Psoas muscle (tissue), 8 donors: ENCODE data around the gene STAT2. TPM values are rescaled to one million over a fixed set of nuclear protein-coding genes. Genes with fewer than 3 reads are reported as not detected.
"Not testable (repeated sequence)": the region's sequence is repeated elsewhere in the genome, so short reads cannot be mapped to it uniquely, and the experiment has no call there.

Source experiments
- ATAC-seq, 4 donors: fragments of 200-7000 bp; cut with Tn5 transposase; one replicate each; pipeline ENCODE4 v1.9.1; 2020; ENCODE audit warnings: moderate library complexity in 3 of 4, mild to moderate bottlenecking in 2 of 4
- DNase-seq, 2 donors: peaks; one replicate each; pipeline ENCODE4 v3.0.0-alpha.2; 2020
- H3K27ac ChIP-seq: fragments of 200-600 bp; one replicate; pipeline ENCODE4 v1.8.0; 2022
- H3K27me3 ChIP-seq, 3 donors: fragments of 200-600 bp in 1 of 3; one replicate each; pipeline versions ENCODE4 v1.6.1 to v1.8.0; 2013 to 2022; ENCODE audit warnings: low read length in 2 of 3, mild to moderate bottlenecking in 2 of 3, moderate library complexity in 1 of 3; ENCODE audit not compliant: insufficient read depth in 3 of 3
- H3K36me3 ChIP-seq, 2 donors: fragments of 200-600 bp in 1 of 2; one replicate each; pipeline versions ENCODE4 v1.6.1 to v1.8.0; 2013 to 2022; ENCODE audit warnings: low read depth in 1 of 2, mild to moderate bottlenecking in 1 of 2, moderate library complexity in 1 of 2; ENCODE audit not compliant: insufficient read depth in 1 of 2
- H3K4me1 ChIP-seq: fragments of 200-600 bp; one replicate; pipeline ENCODE4 v1.8.0; 2022
- H3K4me3 ChIP-seq: fragments of 200-600 bp; one replicate; pipeline ENCODE4 v1.8.0; 2022; ENCODE audit warnings: mild to moderate bottlenecking
- H3K9me3 ChIP-seq: fragments of 200-600 bp; one replicate; pipeline ENCODE4 v1.8.0; 2022
- WGBS, 3 donors: extraction: QIAGEN DNeasy Blood & Tissue Kit; methylation state at CpG; one replicate each; pipeline versions ENCODE4 v1.1.6 to v1.1.7; 2013; 5-methylcytosine and 5-hydroxymethylcytosine counted together
- intact Hi-C, 2 donors: fragments of 100-400 bp; cut with DNase I; formaldehyde crosslinking; loops; one replicate each; pipeline versions ENCODE4 v1.11.0 to v1.14.2; 2022
- polyA plus RNA-seq, 3 donors: library from polyadenylated mRNA; stranded (reverse); fragments of 200-250 nt; gene quantifications; one replicate each; pipeline ENCODE4 v1.2.3, GENCODE V29; 2013
- total RNA-seq, 4 donors: library from RNA; stranded (reverse); fragmentation: NEBNext Ultra II Directional in 2 of 4; extraction: Animal tissue kit (Norgen Biotek cat#: 25700) in 2 of 4; gene quantifications; one replicate each; pipeline versions ENCODE4 v1.2.1 to v1.2.4, GENCODE V29; 2021 to 2023
- TF ChIP-seq, protein P1 (sequence below): fragments of 200-600 bp; IDR thresholded peaks from one replicate; pipeline ENCODE4 v1.8.0; 2022; ENCODE audit warnings: antibody characterized with exemption
- donor health status: healthy with polysubstance abuse.
- donor health status: DM: no; HTN: no; CAD: no; lungs with moderate emphysema.
- donor health status: Bipolar disorder and iron deficiency.
- donor health status: healthy.
- donor health status: DM: yes; HTN: yes; CAD: no.
- donor health status: DM: no; HTN: no; CAD: no.
- donor health status: DM: no; HTN: no; CAD: no.
- donor health status: DM: yes; HTN: yes; CAD: no.

The STAT2 gene
- total and polyA plus RNA-seq, 7 donors, result 15.0 to 34.6 (median 30.3) TPM

DNA sequence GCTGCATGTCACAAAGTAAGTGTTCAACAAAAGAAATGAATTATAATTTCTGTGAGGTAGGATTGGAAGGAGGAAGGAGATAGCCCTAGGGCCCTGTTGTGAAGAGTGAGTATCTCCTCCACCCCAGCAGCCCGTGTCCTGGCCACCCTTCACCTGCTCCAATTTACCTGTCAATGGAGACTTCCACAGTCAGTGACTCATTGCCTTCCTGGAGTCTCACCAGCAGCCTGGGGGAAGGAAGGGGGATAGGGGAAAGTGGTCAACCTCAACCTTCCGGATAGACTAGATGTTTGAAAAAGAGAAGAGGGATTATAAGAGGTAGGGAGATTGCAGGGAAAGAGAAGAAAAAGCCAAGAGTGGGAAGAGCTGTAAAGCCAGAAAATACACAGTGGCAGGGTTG is 9.2 kb downstream of the STAT2 start:
- DNase-seq, result no peak
- Histone ChIP-seq H3K27me3 (no peaks in the 10 kb centered on the region), H3K9me3 (no peaks in the 10 kb centered on the region), H3K4me1 (no peaks in the 10 kb centered on the region), H3K36me3 (peaks cover 15 to 99% of the 10 kb centered on the region in 2 donors), H3K4me3 (no peak overlapping the region), H3K27ac (no peak overlapping the region)
- TF ChIP-seq, protein P1, sequence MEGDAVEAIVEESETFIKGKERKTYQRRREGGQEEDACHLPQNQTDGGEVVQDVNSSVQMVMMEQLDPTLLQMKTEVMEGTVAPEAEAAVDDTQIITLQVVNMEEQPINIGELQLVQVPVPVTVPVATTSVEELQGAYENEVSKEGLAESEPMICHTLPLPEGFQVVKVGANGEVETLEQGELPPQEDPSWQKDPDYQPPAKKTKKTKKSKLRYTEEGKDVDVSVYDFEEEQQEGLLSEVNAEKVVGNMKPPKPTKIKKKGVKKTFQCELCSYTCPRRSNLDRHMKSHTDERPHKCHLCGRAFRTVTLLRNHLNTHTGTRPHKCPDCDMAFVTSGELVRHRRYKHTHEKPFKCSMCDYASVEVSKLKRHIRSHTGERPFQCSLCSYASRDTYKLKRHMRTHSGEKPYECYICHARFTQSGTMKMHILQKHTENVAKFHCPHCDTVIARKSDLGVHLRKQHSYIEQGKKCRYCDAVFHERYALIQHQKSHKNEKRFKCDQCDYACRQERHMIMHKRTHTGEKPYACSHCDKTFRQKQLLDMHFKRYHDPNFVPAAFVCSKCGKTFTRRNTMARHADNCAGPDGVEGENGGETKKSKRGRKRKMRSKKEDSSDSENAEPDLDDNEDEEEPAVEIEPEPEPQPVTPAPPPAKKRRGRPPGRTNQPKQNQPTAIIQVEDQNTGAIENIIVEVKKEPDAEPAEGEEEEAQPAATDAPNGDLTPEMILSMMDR, result no peak
- ATAC-seq, result no peak
- intact Hi-C loops, result no loop called here
- WGBS, 3 donors, result 89 to 100% (median 93%) methylated on average over 2 of the region's 2 CpGs

DNA sequence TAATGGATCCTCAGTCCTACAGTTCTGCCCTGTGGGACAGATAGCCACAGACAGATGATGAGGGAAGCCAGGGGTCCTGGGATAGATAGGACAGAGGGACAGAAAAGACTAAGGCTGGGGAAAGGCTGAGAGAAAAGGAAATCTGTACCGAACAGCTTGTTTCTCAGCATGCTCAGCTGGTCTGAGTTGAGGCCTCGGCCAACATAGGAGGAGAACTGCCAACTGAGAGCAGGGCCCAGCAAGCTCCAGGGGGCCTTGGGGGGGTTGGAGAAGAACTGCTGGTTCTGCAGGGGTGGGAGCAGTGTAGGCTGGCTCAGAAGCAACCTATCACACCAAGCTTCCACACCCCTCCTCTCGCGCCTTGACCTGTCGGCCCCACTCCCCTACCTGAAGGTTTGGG is 11.1 kb downstream of the STAT2 start:
- 90 to 92% (median 90%) methylated on average over 5 of the region's 5 CpGs for WGBS, 3 donors

DNA sequence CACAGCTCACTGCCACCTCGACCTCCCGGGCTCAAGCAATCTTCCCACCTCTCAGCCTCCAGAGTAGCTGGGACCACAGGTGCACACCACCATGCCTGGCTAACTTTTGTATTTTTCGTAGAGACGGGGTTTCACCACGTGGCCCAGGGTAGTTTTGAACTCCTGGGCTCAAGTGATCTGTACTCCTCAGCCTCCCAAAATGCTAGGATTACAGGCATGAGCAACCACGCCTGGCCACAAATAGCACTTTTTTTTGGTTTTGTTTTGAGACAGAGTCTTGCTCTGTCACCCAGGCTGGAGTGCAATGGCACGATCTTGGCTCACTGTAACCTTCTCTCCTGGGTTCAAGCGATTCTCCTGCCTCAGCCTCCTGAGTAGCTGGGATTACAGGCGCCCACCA is 12.7 kb downstream of the STAT2 start:
- ATAC-seq, H3K4me3 ChIP-seq, H3K4me1 ChIP-seq, H3K27ac ChIP-seq, intact Hi-C loops, H3K27me3 ChIP-seq, DNase-seq, H3K9me3 ChIP-seq: not testable (repeated sequence)
- WGBS, 3 donors, result 88 to 92% (median 88%) methylated on average over 9 of the region's 9 CpGs
- peaks cover 18 to 99% of the 10 kb centered on the region in 2 donors for H3K36me3 ChIP-seq

More for the DNA sequence above, 11.1 kb downstream of the STAT2 start:
- no peaks in the 10 kb centered on the region for H3K9me3 ChIP-seq
- H3K4me3 ChIP-seq, result no peak overlapping the region
- intact Hi-C loops, result no loop called here
- no peak overlapping the region for H3K27ac ChIP-seq
- no peaks in the 10 kb centered on the region for H3K4me1 ChIP-seq
- H3K27me3 ChIP-seq, result no peaks in the 10 kb centered on the region
- TF ChIP-seq, protein P1, result no peak
- no peak for DNase-seq
- H3K36me3 ChIP-seq, result peaks cover 15 to 99% of the 10 kb centered on the region in 2 donors
- ATAC-seq, result no peak

DNA sequence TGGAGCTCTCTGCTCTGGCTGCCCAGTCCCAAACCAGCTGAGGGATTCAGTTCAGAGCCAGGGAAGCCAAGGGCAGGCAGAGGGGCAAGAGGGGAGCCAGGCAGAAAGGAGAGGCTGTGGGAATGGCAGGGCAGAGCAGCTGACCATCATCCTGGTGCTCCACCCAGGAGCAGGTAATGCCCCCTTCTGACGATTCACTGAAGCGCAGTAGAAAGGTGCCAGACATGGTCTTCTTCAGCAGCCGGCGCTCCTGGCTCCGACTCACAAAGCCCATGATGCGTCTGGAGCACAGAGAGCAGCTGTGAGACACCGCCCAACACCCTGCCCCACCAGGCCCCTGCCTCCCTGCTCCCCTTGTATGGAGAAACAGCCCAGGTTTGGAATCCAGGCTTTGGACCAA is 13.2 kb downstream of the STAT2 start:
- TF ChIP-seq, protein P1, result no peak
- no peak overlapping the region for H3K4me3 ChIP-seq
- ATAC-seq (peak in 3 of 4 donors; percentile 23 to 49 (median 43)), DNase-seq (no peak)
- H3K9me3 ChIP-seq, result no peaks in the 10 kb centered on the region
- H3K36me3 ChIP-seq, result peaks cover 18 to 99% of the 10 kb centered on the region in 2 donors
- no peaks in the 10 kb centered on the region for H3K4me1 ChIP-seq
- WGBS, 3 donors, result 64 to 72% (median 69%) methylated on average over 7 of the region's 7 CpGs
- H3K27ac ChIP-seq, result no peak overlapping the region
- intact Hi-C loops, result no loop called here
- H3K27me3 ChIP-seq, result no peaks in the 10 kb centered on the region

DNA sequence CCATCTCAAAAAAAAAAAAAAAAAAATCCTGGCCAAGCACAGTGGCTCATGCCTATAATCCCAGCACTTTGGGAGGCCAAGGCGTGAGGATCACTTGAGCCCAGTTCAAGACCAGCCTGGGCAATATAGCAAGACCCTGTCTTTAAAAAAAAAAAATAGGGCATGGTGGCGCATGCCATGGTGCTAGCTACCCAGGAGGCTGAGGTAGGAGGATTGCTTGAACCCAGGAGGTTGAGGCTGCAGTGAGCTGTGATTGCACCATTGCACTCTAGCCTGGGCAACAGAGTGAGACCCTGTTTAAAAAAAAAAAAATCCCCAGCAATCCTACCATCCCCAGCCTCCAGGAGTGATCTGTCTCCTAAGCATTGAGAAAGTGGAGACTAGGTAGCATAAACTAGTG is 17.6 kb downstream of the STAT2 start:
- H3K27me3 ChIP-seq, H3K4me1 ChIP-seq, H3K4me3 ChIP-seq, DNase-seq, H3K27ac ChIP-seq, intact Hi-C loops, H3K9me3 ChIP-seq, ATAC-seq: not testable (repeated sequence)
- peaks cover 6 to 61% of the 10 kb centered on the region in 2 donors for H3K36me3 ChIP-seq
- WGBS, 3 donors, result 96 to 100% (median 97%) methylated on average over 2 of the region's 2 CpGs

DNA sequence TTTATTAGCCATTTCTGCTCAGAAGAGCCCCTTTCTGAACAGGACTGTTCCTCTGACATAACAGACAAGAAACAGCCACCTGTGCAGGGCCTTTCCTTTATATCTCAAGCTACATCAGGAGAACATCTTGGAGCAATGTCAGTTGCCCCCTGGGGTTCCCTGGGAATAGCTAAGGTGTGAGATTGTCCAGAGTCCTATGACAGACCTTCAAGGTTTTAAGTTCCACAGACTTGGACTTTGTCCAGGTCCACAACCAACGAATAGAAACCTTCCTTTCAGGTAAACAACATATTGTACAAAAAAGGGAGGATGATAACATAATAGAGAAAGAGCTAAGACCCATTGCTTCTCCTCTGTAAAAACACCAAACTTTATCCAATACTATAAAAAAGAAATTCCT is 18.3 kb downstream of the STAT2 start:
- Histone ChIP-seq H3K4me1 (no peaks in the 10 kb centered on the region), H3K4me3 (no peak overlapping the region), H3K27ac (no peak overlapping the region), H3K9me3 (no peaks in the 10 kb centered on the region), H3K36me3 (peaks cover 6 to 56% of the 10 kb centered on the region in 2 donors), H3K27me3 (no peaks in the 10 kb centered on the region)
- ATAC-seq (no peak), DNase-seq (no peak)
- 14 to 58% (median 27%) methylated on average over 1 of the region's 1 CpG for WGBS, 3 donors
- TF ChIP-seq, protein P1, result no peak
- intact Hi-C loops, result no loop called here
